H1 (cell line): ENCODE data around the gene XKR8. TPM values are rescaled to one million over a fixed set of nuclear protein-coding genes. Genes with fewer than 3 reads are reported as not detected.

Source experiments
- CBX5 ChIP-seq: fragments of 300-800, 300-1000 bp; sonication (generic); IDR thresholded peaks from 2 replicates; pipeline ENCODE4 v1.7.1; 2016; ENCODE audit warnings: antibody characterized with exemption, low read length, low read depth
- SIN3A ChIP-seq, 2 experiments: IDR thresholded peaks in 1 of 2; conservative IDR thresholded peaks in 1 of 2; 2 replicates each; pipeline ENCODE4 v1.6.1; 2011 to 2012; ENCODE audit warnings: low read length in 2 of 2, improper control_type of control experiment in 1 of 2, low read depth in 1 of 2, mild to moderate bottlenecking in 1 of 2
- SIRT6 ChIP-seq: IDR thresholded peaks from one replicate; pipeline ENCODE4 v1.7.1; 2012; ENCODE audit warnings: low read length, inconsistent platforms
- SP2 ChIP-seq: IDR thresholded peaks from 2 replicates; pipeline ENCODE4 v1.6.1; 2012; ENCODE audit warnings: mild to moderate bottlenecking, low read length, inconsistent platforms
- TBP ChIP-seq: IDR thresholded peaks from 2 replicates; pipeline ENCODE4 v1.6.1; 2011; ENCODE audit warnings: low read depth, low read length, improper control_type of control experiment
- YY1 ChIP-seq: IDR thresholded peaks from 2 replicates; pipeline ENCODE4 v1.6.1; 2011; ENCODE audit warnings: low read depth, mild to moderate bottlenecking, low read length
- polyA plus RNA-seq, 7 experiments: library from polyadenylated mRNA; depleted of rRNA in 3 of 7; stranded (reverse) in 5 of 7; unstranded in 2 of 7; fragments of >200 nt in 5 of 7; fragments of 200-250 nt in 2 of 7; gene quantifications; 1 replicate in 5 of 7; 2 replicates in 1 of 7; 4 replicates in 1 of 7; pipeline versions ENCODE4 v1.2.1 to v1.2.3, GENCODE V29; 2011 to 2013; ENCODE audit warnings: missing spikeins in 2 of 7, mixed read lengths in 2 of 7
- total RNA-seq: library from RNA; stranded (reverse); fragmentation: NEBNext Ultra II Directional; extraction: Animal tissue kit (Norgen Biotek cat#: 25700); gene quantifications from 2 replicates; pipeline ENCODE4 v1.2.1, GENCODE V29; 2021

The XKR8 gene
- total and polyA plus RNA-seq, 2 of the 8 experiments (the other 6 are each of a cell fraction or from before 2014, with no cell fraction given) = 14.2 to 16.3 TPM

GRCh38 chr1:27960762-27961645 lies 1.2 kb downstream of the XKR8 start (continued):
- no peak for TF ChIP-seq SP2
- TF ChIP-seq SIN3A (conservative IDR thresholded peaks at IDR 0.05 in 1 of 2, IDR thresholded peaks at IDR 0.05 in 1 of 2; ENCODE audit: low read depth in 1 of 2, low read length in 2 of 2) = no peak
- no peak for TF ChIP-seq CBX5
- no peak for TF ChIP-seq TBP
- TF ChIP-seq YY1 = no peak
- no peak for TF ChIP-seq SIRT6
